NT2/D1 (cell line): ENCODE results near the gene POLR1H.

Experiments used
- YY1 ChIP-seq: IDR thresholded peaks from 2 replicates; pipeline ENCODE4 v1.6.1; 2011; ENCODE audit not compliant: insufficient read length, insufficient read depth
- ZNF274 ChIP-seq: IDR thresholded peaks from 2 replicates; pipeline ENCODE4 v1.6.1; 2011; ENCODE audit warnings: mild to moderate bottlenecking, low read depth, low read length

DNA sequence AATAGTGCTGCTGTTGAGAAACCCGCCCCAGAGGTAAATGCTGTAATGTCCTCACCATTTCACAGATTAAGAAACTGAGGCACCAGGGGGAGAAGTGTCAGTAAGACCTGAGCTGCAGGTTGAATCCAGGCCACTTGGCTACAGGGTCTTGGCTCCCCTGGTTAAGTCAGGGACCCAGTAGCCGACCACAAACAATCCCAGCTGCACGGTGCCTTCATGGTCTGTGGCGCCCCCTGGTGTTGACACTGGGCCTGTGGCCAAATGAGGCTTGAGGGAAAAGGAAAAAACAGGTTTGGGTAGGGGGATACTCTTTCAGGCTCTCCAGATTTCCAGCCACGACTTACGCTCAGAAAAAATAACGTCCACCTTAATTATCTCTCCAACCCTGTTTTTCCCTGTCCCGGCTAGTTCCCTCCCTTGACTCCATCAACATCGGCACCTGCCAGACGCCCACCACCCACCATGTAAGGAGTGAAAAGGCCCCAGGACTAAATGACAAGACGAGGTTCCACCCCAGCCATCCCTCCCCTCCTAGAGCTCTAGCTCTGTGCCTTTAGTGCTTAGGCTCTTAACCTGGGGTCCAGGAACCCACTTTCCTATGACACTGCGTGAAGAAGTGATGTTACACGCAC is 47.7 kb upstream of the POLR1H start:
- TF ChIP-seq ZNF274 (no peak), YY1 (no peak)
